Fibroblast of lung (primary cell): Measurements from ENCODE around the gene ZACN.

Experiments used
- CTCF ChIP-seq, 2 donors: IDR thresholded peaks in 1 of 2; conservative IDR thresholded peaks in 1 of 2; 1 replicate in 1 of 2; 2 replicates in 1 of 2; pipeline ENCODE4 v1.5.1; 2011 to 2012; ENCODE audit warnings: low read length in 2 of 2, control low read depth in 1 of 2, inconsistent platforms in 1 of 2, low read depth in 1 of 2, mild to moderate bottlenecking in 1 of 2
- EZH2 ChIP-seq: IDR thresholded peaks from 2 replicates; pipeline ENCODE4 v1.5.1; 2012; ENCODE audit warnings: low read length, control low read depth, mild to moderate bottlenecking; ENCODE audit errors: missing control alignments

GRCh38 chr17:76032780-76033108, 46.2 kb upstream of the ZACN start:
- TF ChIP-seq CTCF (conservative IDR thresholded peaks at IDR 0.05 in 1 of 2, IDR thresholded peaks at IDR 0.05 in 1 of 2; ENCODE audit: low read depth in 1 of 2, low read length in 2 of 2) (no peak), EZH2 (no peak)
